ENCODE measurements around the gene PSMD1. TPM values are rescaled to one million over a fixed set of nuclear protein-coding genes. Genes with fewer than 3 reads are reported as not detected.

PSMD1 gene
- total and polyA plus RNA-seq, 7 donors: 41.2 to 90.3 (median 50.7) TPM

DNA sequence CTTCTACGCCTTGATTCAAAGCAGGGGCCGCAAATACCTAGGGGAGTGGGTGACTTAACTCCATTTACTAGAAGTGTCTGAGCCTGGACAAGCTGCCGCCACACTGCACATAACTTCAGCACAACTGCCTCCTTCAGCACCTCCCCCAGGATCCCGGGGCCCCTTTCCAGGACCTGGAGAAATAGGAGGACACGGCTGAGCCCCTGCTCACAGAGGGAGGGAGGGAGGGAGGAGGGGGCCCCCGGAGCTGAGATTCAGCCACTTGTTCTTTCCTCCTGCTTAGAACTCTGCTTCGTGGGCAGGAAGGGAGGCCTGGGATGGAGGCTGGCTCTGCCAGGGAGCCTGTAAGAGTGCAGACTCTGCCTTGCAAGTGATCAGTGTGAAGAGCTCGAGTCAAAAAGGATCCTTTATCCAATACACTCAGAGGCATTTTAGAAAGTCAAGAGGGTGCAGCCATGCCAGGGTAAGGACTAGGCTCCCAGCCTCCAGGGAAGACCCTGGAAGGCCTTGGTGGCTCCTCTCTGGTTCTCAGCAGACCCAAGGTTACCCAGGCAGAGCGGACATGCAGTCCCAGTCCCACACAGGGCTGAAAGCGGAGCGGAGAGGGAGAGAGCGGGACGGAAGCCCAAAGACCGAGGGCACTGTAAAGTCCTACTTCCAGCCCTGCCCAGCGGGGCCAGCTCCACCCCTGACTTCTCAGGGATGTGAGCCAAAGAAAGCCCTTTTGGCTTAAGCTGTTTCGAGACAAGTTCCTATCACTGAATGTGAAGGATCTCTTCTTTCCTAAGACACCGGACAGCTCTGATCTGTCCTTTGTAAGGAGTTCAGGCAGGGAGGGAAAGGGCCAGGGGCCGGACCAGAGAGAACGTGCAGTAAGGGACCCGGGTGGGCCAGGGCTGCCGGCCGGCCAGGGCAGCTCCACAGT, 133.2 kb downstream of the PSMD1 start:
- 46 to 78% methylated on average over 22 of the region's 22 CpGs for WGBS, 2 donors
- H3K27ac ChIP-seq: peak overlapping the region; percentile 86 to 97 (median 90)
- TF ChIP-seq EP300 (IDR thresholded peaks at IDR 0.05) (no peak), POLR2A (IDR thresholded peaks at IDR 0.05) (no peak), POLR2AphosphoS5 (IDR thresholded peaks at IDR 0.05) (peak in 2 of 4 donors; percentile 18 to 21)
- TF ChIP-seq, protein P1, sequence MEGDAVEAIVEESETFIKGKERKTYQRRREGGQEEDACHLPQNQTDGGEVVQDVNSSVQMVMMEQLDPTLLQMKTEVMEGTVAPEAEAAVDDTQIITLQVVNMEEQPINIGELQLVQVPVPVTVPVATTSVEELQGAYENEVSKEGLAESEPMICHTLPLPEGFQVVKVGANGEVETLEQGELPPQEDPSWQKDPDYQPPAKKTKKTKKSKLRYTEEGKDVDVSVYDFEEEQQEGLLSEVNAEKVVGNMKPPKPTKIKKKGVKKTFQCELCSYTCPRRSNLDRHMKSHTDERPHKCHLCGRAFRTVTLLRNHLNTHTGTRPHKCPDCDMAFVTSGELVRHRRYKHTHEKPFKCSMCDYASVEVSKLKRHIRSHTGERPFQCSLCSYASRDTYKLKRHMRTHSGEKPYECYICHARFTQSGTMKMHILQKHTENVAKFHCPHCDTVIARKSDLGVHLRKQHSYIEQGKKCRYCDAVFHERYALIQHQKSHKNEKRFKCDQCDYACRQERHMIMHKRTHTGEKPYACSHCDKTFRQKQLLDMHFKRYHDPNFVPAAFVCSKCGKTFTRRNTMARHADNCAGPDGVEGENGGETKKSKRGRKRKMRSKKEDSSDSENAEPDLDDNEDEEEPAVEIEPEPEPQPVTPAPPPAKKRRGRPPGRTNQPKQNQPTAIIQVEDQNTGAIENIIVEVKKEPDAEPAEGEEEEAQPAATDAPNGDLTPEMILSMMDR (IDR thresholded peaks at IDR 0.05): no peak
- no peaks in the 10 kb centered on the region for H3K9me3 ChIP-seq
- peak overlapping the region; percentile 5 to 38 (median 32) for H3K4me3 ChIP-seq
- no peaks in the 10 kb centered on the region for H3K27me3 ChIP-seq
- intact Hi-C loops (cut with DNase I): no loop called here
- H3K4me1 ChIP-seq: peaks cover 0 to 53% (median 51%) of the 10 kb centered on the region in 4 donors
- DNase-seq: peak; percentile 79
- H3K36me3 ChIP-seq: no peaks in the 10 kb centered on the region

DNA sequence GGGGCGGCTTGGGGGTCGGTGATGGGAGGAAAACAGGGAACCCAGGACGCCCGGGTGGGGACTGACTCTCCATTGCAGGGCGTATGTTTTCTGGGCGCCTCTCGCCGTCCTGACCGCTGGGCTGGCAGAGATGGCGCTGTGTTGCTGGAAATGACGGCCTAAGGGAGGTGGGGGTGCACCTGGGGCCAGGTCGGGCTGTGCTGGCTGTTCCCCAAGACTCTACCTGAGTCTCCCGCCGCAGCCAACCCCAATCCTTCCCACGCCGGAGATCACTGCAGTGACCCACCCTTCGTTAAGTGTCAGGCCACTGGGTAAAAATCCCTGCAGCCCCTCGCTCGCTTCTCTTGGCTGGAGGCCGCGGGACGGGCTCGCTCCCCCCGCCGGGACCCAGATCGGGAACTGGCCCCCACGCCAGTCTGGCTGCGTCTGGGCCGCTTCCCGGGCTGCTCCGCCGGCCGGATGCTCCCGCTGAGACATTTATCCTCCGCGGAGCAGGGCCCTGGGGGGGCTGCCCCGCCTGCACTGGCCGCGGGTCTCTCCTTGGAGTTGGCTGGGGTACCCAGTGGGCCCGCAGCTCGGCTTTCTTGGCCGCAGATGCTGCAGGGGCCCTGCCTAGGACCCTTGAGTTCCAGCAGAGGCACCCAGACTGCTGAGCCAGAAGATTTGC, 134.0 kb downstream of the PSMD1 start:
- H3K4me1 ChIP-seq: peaks cover 0 to 44% (median 43%) of the 10 kb centered on the region in 4 donors
- H3K27me3 ChIP-seq: no peaks in the 10 kb centered on the region
- 7 to 27% methylated on average over 42 of the region's 42 CpGs for WGBS, 2 donors
- intact Hi-C loops (cut with DNase I): no loop called here
- TF ChIP-seq POLR2A (IDR thresholded peaks at IDR 0.05): no peak
- TF ChIP-seq EP300 (IDR thresholded peaks at IDR 0.05): peak in 3 of 4 donors; percentile 13 to 35 (median 31)
- TF ChIP-seq, protein P1 (IDR thresholded peaks at IDR 0.05): no peak
- peak; percentile 36 to 70 (median 60) for TF ChIP-seq POLR2AphosphoS5 (IDR thresholded peaks at IDR 0.05)
- DNase-seq: peak; percentile 88
- peak overlapping the region; percentile 5 to 38 (median 32) for H3K4me3 ChIP-seq
- H3K36me3 ChIP-seq: no peaks in the 10 kb centered on the region
- peak overlapping the region; percentile 86 to 97 (median 90) for H3K27ac ChIP-seq
- H3K9me3 ChIP-seq: no peaks in the 10 kb centered on the region

DNA sequence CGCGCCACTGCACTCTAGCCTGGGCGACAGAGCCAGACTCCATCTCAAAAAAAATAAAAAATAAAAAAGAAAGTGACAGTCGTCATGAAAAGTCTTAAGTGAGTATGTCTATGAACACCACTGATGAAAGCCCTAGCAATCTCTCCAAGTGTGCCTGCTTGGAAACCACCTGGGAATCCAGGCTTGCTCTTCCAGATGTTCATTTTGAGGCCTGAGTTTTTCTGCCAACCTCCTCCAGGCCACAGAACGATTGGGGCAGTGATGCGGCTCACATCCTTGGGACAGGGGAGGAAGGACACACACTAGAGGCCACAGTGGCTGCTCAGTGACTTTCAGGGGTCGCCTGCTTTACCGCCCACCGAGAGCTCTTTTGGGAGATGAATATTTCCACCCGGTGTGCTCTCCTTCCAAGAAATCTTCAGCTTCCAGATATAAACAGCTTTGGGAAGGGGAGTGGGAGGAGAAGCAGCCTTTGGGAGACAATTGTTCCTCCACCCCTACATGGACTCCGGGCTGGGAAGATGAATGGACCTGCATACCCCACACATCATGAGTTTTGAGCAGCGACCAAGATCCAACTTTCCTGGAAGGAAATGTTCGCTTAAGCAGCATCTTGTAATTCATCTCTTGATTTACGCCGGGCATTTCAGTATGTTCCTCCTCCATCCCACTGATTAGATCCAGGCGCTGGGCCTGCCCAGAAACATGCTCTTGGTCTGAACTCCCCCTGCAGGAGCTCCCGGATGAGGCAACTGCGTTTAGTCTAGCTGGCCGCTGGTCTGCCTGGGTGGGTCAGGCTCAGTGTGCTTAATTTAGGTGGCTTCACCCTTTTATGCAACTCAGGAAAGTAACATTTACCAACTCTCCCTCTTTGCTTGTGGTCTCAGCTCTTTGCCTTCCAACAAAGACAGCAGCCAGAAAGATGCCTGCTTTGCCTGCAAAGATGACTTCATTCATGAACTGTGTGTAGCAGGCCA, 135.5 kb downstream of the PSMD1 start:
- H3K4me1 ChIP-seq: peaks cover 0 to 40% (median 37%) of the 10 kb centered on the region in 4 donors
- no peaks in the 10 kb centered on the region for H3K27me3 ChIP-seq
- 70 to 73% methylated on average over 19 of the region's 19 CpGs for WGBS, 2 donors
- H3K27ac ChIP-seq: peak overlapping the region; percentile 86 to 97 (median 90)
- no peak overlapping the region for H3K4me3 ChIP-seq
- intact Hi-C loops (cut with DNase I): loop anchor here (2.0 kb wide), 1 partner anchor 79 kb away; no protein-coding TSS in a partner anchor
- no peaks in the 10 kb centered on the region for H3K36me3 ChIP-seq
- TF ChIP-seq POLR2AphosphoS5 (IDR thresholded peaks at IDR 0.05) (peak; percentile 88 to 95 (median 94)), EP300 (IDR thresholded peaks at IDR 0.05) (peak; percentile 52 to 93 (median 69)), POLR2A (IDR thresholded peaks at IDR 0.05) (no peak)
- TF ChIP-seq, protein P1 (IDR thresholded peaks at IDR 0.05): peak; percentile 53 to 76 (median 66)
- DNase-seq: peak; percentile 97
- no peaks in the 10 kb centered on the region for H3K9me3 ChIP-seq

DNA sequence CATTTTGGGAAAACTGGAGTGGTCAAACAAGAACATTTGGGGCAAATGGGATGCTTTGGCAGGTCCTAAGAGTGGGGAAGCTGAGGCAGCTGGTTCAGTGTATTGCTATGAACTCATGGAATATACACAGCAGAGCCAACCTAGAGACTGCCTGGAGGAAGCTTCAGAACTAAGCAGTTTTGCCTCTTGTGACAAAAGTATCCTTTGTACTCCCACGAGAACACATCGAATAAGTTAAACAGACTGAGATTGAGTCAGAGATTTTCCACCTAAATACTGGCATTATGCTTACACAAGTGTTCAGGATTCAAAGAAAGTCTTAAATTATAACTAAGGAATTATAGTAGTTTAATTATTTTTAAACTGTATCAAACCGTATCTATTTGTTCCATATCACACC, 136.5 kb downstream of the PSMD1 start:
- Histone ChIP-seq H3K4me1 (peaks cover 0 to 45% (median 43%) of the 10 kb centered on the region in 4 donors), H3K27ac (peak overlapping the region; percentile 86 to 97 (median 90)), H3K27me3 (no peaks in the 10 kb centered on the region), H3K4me3 (no peak overlapping the region), H3K9me3 (no peaks in the 10 kb centered on the region), H3K36me3 (no peaks in the 10 kb centered on the region)
- WGBS, 2 donors: 88 to 91% methylated on average over 3 of the region's 3 CpGs
- peak; percentile 12 for DNase-seq
- no peak for TF ChIP-seq POLR2AphosphoS5 (IDR thresholded peaks at IDR 0.05)
- TF ChIP-seq, protein P1 (IDR thresholded peaks at IDR 0.05): no peak
- no peak for TF ChIP-seq POLR2A (IDR thresholded peaks at IDR 0.05)
- TF ChIP-seq EP300 (IDR thresholded peaks at IDR 0.05): no peak
- intact Hi-C loops (cut with DNase I): loop anchor here (2.0 kb wide), 1 partner anchor 78 kb away; no protein-coding TSS in a partner anchor
